CD1c-positive myeloid dendritic cell (primary cell): ENCODE results near the gene KRT82.

ENCODE experiments used
- DNase-seq: peaks from one replicate; pipeline ENCODE4 v3.0.0-alpha.2; 2016; ENCODE audit errors: extremely low spot score

KRT82 gene

DNA sequence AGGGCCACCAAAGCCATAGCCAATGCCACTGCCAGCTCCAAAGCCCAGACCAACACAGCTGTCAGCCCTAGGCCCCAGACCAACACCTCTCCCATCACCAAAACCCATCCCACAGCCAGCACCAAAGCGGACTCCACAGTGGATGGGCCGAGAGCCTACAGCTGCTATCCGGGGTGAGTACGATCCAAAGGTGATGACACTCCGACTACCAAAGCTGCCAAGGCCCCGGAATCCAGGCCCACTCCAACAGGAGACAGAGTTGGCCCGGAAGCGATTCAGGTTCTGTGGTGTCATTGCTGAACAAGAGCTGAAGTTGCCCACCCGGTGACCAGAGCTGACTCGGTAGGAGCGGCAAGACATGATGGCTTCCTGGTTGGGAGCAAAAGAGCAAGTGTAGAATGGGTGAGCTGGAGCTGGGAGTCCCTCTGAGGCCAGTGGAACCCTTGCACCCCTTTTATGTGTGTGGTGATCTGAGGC, 20.9 kb downstream of the KRT82 start, which contains the start of gene KRT84:
KRT84 (minus strand) TSS at position 427 of the 477 bp plus-strand sequence; CDS start at position 360, 67 bp downstream.
- DNase-seq: no peak

DNA sequence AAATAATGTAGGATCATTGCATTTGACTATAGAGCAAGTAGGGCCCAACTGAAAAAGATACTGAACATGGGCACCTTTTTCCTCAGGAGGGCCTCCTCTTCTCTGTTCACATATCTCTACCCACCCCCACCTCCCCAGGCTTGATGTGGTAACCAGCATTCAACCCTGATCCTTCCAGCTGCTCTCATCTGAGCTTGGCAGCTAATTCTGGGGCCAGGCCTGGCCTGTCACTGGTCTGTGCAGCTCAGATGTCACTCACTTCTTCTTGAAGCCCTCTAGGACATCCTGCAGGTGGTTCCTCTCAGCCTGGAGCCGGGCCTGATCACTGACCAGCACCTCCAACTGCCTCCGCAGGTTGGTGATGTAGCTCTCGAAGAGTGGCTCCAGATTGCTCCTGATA, 22.8 kb downstream of the KRT82 start:
- DNase-seq: no peak

DNA sequence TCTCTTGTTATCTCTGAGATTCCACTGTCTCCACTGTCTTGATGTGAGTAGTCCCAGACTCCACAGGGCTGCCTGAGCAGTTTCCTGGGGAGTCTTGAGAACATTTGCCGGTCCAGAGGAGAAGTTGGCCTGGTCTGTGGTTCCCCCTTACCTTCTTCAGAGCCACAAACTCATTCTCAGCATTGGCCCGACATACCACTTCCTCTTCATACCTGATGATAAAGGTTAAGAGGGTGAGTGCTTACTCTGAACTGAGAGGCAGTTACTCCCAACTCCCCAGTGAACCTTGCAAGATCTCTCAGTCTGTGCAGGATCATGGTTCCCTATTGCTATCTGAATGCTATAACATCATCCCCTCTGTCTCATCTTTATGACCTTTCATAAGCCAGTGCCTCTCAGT, 23.3 kb downstream of the KRT82 start:
- DNase-seq: no peak

- DNase-seq: no peak
Observed at GRCh38 chr12:52381206-52381605, 24.9 kb downstream of the KRT82 start.

DNA sequence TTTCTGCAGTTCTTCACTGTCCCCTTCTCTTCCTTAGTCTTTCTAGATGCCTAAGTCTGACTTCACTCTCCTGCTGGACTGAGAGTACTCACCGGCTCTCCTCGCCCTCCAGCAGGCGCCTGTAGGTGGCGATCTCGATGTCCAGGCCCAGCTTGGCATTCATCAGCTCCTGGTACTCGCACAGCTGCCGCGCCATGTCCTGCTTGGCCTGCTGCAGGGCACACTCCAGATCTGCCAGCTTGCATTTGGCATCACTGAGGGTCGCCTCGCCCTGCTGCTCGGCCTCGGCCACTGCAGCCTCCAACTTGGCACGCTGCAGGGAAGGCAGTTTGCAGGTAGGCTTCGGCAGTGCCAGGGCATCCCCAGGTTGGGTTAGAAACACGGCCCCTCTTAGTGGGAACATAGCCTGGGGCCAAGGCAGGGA, 25.9 kb downstream of the KRT82 start:
- DNase-seq: no peak

DNA sequence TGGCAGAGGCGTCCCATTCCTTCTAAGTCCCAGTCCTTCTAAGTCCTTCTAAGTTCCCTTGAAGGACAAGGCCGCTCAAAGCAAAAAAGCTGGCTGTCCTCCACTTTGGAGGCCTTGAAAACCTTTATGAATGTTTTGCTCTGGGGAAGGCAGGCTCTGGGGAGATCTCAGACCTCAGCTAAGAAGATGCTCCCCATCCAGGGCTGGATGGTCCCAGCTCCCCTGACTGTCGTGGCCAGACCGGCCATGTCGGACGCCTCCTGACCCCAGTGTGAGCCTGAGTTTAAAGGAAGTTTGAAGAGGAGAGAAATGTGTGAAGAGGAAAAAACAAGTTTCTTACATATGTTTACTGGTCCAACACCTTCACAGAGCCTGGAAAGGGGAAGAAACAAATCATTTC, 26.6 kb downstream of the KRT82 start:
- no peak for DNase-seq

DNA sequence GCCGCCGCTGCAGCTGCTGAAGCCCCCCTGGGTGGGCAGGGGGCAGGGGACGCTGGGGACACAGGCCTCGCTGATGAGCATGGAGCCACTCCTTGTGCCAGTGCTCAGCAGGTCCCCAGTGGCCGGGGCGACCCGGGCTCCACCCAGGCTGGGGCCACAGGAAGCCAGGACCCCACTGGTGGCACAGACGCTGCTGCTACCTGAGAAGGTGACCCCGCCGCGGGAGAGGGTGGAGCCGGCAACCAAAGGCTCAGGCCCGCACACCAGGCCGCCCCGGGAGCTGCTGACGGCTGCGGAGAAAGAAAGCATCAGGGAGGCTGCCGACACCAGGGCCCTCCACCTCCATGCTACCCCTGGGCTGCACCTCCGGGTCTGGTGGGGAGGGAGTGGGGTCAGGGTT, 28.0 kb downstream of the KRT82 start:
- no peak for DNase-seq

DNA sequence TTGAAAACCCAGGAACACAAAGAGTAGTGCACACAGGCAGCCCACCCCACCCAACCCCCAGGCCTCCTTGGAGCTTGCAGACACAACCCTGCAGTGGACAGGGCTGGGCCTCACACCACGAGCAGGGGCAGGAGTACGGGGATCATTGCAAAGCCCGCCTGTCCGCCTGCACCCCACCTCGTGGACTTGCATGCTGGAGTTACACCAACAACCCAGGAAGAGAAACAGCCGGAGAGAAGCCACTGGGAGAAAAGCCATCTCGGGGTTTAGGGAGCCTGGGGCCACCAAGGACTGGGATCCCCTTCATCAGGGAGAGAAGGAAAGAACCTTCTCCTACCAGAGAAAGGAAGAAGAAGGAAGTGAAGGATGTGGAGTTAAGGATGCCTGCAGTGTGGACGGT, 28.9 kb downstream of the KRT82 start:
- DNase-seq: no peak

DNA sequence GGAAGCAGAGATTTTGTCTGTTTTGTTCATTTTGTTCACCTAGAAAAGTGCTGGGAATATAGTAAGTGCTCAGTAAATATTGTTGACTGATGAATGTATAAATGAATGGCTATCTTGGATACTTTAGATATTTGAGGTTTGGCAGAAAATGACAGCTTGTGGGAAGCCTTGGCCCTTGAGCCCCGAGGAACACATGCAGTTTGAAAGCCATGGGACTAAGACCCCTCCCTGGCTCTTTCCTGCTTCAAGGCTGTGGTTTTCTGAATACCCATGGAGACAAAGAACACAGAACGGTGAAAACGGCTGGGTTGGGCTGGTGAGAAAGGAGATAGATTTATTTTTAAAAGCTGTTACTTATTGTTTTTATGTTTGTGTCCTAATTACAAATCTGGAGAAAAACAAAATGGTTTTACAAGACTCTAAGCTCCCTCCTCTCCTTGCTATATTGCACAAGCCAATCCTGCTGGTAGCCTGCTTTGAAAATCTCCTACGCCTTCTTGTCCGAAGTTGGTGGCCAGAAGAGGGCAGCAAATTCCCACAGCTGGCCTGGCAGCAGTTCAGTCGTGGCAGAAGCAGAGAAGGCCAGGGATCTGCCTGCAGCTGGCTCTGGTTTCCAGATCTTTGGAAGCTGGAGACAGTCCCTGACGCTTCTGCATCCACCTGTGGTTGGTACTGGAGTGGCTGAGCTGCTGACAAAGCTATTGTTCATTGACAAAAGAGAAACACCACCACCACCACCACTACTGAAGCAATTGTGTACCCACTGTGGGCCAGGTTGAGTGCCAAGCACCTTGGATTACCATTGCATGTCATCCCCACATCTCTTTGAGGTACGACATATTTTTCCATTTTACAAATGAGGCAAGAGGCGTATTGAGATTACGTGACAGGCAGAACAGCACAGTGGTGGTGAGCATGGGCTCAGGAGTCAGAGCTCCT, 33.6 kb downstream of the KRT82 start:
- DNase-seq: peak; percentile 73

DNA sequence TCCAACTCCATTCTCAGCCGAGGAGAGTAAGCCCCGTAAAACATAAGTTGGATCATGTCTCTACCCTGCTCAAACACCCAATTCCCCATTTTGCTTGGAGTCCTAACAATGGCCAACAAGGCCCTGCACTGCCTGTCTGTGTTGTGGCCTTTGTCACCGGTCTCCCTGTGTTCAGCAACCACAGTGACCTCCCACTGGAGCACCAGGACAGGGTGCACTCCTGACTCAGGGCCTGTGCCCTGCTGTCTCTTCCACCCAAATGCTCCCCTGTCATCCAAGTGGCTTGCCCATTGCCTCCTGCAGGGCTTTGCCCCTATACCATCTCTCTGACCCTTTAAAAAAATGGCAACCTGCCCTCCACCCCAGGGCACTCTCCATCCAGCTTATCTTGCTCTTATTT, 34.4 kb downstream of the KRT82 start:
- DNase-seq: no peak

DNA sequence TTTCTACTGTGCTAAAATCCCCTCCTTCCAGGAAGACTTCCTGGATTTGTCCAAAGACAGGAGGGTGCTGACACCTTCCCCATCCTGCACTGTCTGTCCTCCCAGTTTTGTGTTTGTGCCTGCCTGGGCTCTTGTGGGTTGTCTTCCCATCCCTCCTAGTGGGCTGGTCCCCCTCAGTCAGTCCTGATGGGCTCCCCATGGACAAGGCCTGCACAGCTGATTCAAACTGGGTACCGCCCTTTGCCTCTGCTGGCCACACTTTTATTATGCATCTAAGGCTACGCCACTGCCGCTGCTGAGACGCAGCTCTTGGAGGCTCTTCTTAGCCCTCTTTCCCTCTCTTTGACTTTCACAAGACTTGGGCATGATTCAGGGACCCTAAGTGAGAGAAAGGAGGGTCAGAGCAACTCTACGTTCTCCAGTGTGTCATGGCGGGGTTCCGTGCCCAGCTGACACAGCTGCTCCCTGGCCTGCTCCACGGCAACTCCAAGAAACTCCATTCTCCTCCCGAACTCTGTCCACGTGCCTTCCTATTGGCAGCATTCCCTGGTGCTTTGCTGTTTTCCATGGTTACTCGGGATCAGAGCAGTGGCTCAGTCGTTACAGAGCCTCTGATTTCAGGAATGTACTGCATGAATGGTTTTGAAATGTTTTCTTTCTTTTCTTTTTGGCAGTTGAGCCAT, 35.1 kb downstream of the KRT82 start:
- DNase-seq: no peak

DNA sequence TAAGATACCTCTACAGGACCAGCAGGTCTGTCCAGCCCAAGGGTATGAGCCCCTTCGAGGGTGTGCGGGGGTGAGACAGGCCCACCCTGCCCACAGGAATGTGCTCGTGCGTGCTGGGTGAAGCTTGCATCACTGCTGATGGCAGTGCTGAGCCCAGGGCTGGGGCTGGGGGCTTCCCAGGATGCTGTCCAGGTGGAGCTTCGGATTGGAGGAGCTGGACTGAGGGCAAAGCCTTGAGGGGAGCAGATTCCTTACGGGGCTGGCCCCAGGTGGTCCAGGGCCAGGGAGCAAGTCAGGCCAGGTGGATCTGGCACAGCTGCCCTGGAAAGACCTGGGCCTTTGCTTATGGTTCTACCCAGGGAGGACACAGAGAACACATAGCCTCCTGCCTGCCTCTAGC, 36.3 kb downstream of the KRT82 start:
- DNase-seq: no peak

DNA sequence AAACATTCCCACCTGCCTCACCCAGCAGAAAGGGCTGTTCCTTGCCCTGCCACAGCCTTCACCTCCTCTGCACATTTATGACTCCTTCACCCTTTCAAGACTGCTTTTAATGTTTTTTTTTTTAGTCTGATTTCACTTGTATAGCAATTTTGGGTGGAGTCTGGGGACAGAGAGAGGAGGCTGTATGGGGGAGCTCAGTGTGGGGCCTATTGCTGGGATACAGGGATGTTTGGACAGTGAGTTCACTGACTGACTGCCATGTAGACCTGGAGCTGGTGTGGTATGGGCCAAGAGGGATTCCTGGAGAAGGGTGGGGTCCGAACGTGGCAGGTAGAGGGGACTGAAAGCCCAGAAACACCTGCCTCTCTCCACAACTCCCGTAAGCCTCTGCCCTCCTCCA, 36.9 kb downstream of the KRT82 start:
- DNase-seq: no peak

GRCh38 chr12:52368508-52368907, 37.6 kb downstream of the KRT82 start:
- DNase-seq: no peak

- DNase-seq: no peak
Observed at GRCh38 chr12:52367876-52368275, 38.3 kb downstream of the KRT82 start.

- DNase-seq: no peak
Observed at GRCh38 chr12:52366738-52367485, 39.2 kb downstream of the KRT82 start, which contains the start of gene KRT85. TSS of gene KRT85 (minus strand) at chr12:52367481. CDS start at chr12:52367405, 76 bp downstream.

- no peak for DNase-seq
Observed at GRCh38 chr12:52364901-52365489, 41.1 kb downstream of the KRT82 start.

DNA sequence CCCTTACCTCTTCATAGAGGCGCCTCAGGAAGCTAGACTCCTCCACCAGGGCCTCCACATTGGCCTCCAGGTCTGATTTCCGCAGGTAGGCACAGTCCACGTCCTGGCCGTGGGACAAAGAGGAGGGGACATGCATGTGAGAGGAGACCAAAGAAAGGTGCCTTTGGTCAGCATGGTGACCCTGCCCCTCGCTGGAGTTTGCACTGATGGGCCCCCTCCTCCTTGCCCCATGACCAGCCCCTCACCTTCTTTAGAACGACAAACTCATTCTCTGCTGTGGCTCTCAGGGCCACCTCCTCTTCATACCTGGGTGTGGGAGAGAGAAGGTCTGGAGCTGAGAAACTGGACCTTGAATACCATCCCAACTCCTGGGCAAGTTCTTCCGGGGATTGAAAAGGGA, 42.1 kb downstream of the KRT82 start:
- no peak for DNase-seq

GRCh38 chr12:52363111-52363679, 42.9 kb downstream of the KRT82 start:
- no peak for DNase-seq

GRCh38 chr12:52362118-52362726, 43.9 kb downstream of the KRT82 start:
- no peak for DNase-seq

GRCh38 chr12:52361553-52361952, 44.6 kb downstream of the KRT82 start:
- DNase-seq: no peak
